Measurements from ENCODE around the gene CORO2A.

DNA sequence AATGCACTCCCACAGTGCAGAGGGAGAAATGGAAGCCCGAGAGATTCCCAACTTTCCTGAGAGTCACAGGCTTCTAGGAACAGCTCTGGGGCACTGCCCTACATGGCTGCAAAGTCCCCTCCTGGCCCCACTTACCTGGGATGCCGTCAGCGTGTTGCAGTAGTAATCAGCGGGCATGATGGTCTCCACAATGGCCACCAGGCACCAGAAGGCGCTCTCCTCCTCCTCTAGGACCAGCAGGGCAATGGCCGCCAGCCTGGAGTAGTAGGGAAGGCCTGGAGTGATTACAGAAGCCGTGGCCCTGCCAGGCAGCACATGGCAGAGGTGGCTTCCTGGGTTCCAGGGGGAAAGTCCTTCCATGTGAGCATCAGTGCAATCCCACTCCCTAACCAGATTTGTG lies 10.7 kb upstream of the CORO2A start:
- TF ChIP-seq, protein P1, sequence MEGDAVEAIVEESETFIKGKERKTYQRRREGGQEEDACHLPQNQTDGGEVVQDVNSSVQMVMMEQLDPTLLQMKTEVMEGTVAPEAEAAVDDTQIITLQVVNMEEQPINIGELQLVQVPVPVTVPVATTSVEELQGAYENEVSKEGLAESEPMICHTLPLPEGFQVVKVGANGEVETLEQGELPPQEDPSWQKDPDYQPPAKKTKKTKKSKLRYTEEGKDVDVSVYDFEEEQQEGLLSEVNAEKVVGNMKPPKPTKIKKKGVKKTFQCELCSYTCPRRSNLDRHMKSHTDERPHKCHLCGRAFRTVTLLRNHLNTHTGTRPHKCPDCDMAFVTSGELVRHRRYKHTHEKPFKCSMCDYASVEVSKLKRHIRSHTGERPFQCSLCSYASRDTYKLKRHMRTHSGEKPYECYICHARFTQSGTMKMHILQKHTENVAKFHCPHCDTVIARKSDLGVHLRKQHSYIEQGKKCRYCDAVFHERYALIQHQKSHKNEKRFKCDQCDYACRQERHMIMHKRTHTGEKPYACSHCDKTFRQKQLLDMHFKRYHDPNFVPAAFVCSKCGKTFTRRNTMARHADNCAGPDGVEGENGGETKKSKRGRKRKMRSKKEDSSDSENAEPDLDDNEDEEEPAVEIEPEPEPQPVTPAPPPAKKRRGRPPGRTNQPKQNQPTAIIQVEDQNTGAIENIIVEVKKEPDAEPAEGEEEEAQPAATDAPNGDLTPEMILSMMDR (IDR thresholded peaks at IDR 0.05 in 8 of 11, conservative IDR thresholded peaks at IDR 0.05 in 3 of 11): no peak
- TF ChIP-seq POLR2A (IDR thresholded peaks at IDR 0.05): no peak

Measured in spleen (tissue), 7 donors.